GM18520 (cell line): ENCODE data around the gene RALB.

Source experiments
- ATAC-seq: cut with Tn5 transposase; IDR thresholded peaks from one replicate; pipeline ENCODE4 v1.9.1; 2021; ENCODE audit not compliant: unreplicated experiment

RALB gene

DNA sequence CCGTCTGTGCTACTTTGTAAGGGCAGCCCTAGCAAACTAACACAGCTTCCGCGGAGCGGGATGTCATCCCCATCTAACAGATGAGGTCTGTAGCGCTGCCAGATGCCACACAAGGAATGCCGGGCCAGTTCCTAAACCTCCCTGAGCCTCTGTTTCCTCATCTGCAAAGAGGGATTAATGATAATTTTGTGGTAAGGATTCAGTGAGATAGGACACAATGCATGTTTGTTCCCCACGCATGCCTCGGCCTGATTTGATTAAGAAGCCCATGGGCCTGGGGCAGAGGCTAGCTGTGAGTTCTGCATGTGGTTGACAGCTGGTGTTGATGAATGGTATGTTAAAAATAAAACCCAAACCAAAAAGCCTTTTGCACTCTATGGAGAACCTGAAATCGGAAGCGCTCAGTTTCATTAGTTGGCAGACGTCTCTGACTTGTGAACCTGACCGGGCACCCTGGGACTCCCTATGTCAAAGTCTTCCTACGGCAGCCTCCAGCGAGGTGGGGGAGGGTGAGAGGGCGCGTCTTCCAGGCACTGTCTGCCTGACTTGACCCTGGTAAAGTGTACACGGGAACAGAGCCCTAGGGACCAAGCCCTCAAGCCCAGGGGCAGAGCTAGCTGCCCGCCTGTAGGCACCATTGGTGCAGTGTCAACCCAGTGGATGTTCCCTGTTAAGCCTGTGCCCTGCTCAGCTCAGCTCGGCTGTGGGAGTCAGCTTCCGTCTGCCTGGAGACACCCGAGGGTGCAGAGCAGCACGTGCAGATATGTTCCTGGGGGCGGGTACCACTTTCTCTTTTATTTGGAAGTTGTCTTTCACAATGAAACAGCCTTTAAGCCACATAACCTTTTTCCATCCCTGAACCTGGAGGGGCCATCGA is 78.5 kb downstream of the RALB start:
- ATAC-seq, result no peak

- no peak for ATAC-seq
These were observed 79.3 kb downstream of the RALB start for GRCh38 chr2:120331903-120332302.

GRCh38 chr2:120332384-120332783 is 79.7 kb downstream of the RALB start:
- ATAC-seq, result no peak

DNA sequence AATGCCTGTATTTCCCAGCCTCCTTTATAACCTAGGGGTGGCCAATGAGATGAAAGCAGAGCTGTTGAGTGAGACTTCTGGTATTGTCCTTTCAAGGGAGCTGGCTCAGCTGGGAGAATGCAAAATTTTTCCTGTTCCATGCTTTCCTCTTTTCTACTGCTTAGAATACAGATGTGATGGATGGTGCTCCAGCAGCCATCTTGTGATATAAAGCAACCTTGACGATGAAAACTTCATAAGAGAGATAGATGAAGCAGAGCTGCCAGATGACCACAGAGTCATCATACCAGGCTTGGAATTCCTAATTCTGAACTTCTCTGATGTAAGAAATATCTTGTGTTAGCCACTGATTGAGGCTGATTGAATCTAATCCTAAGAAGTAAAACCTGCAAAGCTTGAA is 81.4 kb downstream of the RALB start:
- no peak for ATAC-seq

GRCh38 chr2:120336749-120337148 is 84.1 kb downstream of the RALB start:
- ATAC-seq, result no peak

GRCh38 chr2:120338015-120338414 is 85.4 kb downstream of the RALB start:
- ATAC-seq, result no peak

- ATAC-seq, result no peak
These were observed 89.3 kb downstream of the RALB start for GRCh38 chr2:120341977-120342376.

DNA sequence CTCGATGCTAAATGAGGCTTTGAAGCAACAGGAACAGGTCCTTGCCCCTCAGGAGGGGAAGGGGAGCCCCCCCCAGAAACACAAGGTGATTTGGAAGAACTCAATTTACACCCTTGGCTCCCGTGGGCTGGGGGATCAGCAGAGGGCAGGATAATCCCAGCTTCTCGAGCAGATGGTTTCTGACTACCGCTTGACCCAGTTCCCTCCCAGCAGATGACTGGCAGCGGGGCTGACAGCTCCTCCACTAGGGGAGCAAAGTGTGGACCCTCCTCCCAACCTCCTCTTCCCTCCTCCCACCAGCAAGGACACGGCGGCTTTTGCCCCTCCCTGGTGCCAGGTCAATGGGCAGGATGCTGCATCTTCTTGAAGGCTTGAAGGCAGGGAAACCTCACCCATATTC is 89.8 kb downstream of the RALB start:
- no peak for ATAC-seq

GRCh38 chr2:120343100-120343432 is 90.4 kb downstream of the RALB start:
- ATAC-seq, result no peak

- ATAC-seq, result no peak
These were observed 90.9 kb downstream of the RALB start for GRCh38 chr2:120343433-120344105.
